OCI-LY1 (cell line): ENCODE measurements around the gene CAB39L.

Source experiments
- H2AFZ ChIP-seq: fragments of 200-600 bp; sonication (generic), shearing (Covaris generic); 2 replicates; pipeline ENCODE4 v1.6.0; 2014; ENCODE audit warnings: antibody characterized with exemption, mild to moderate bottlenecking, low read length
- H3F3A ChIP-seq: fragments of 200-600 bp; sonication (generic), shearing (Covaris generic); 2 replicates; pipeline ENCODE4 v1.6.0; 2014; ENCODE audit warnings: mild to moderate bottlenecking, antibody characterized with exemption, low read length, moderate library complexity; ENCODE audit not compliant: insufficient read depth
- H3K27ac ChIP-seq: fragments of 200-600 bp; sonication (generic); 2 replicates; pipeline ENCODE4 v1.5.1; 2014; ENCODE audit warnings: low read length, mixed run types, mild to moderate bottlenecking, low read depth; ENCODE audit not compliant: poor library complexity, severe bottlenecking
- H3K27me3 ChIP-seq: fragments of 200-600 bp; sonication (generic); 2 replicates; pipeline ENCODE4 v1.6.0; 2014; ENCODE audit warnings: antibody characterized with exemption, mild to moderate bottlenecking, low read length, moderate library complexity; ENCODE audit not compliant: insufficient read depth
- H3K36me3 ChIP-seq: fragments of 200-600 bp; sonication (generic); 2 replicates; pipeline ENCODE4 v1.6.1; 2014; ENCODE audit warnings: mild to moderate bottlenecking, antibody characterized with exemption, low read length, moderate library complexity, mixed read lengths; ENCODE audit not compliant: insufficient read depth
- H3K4me1 ChIP-seq: fragments of 200-600 bp; sonication (generic); 2 replicates; pipeline ENCODE4 v1.5.1; 2014; ENCODE audit warnings: mild to moderate bottlenecking, low read length, moderate library complexity; ENCODE audit not compliant: insufficient read depth, severe bottlenecking
- H3K4me2 ChIP-seq: fragments of 200-600 bp; sonication (generic), shearing (Covaris generic); 2 replicates; pipeline ENCODE4 v1.6.1; 2014; ENCODE audit warnings: low read length
- H3K4me3 ChIP-seq: fragments of 200-600 bp; sonication (generic); 2 replicates; pipeline ENCODE4 v1.5.1; 2014; ENCODE audit warnings: low read length, low read depth, mild to moderate bottlenecking, mixed read lengths; ENCODE audit not compliant: poor library complexity, severe bottlenecking
- H3K79me2 ChIP-seq: fragments of 200-600 bp; shearing (Covaris generic); 2 replicates; pipeline ENCODE4 v1.6.1; 2016; ENCODE audit warnings: mixed run types, low read length, mixed read lengths; ENCODE audit not compliant: insufficient read depth
- H3K9ac ChIP-seq: fragments of 200-600 bp; sonication (generic), shearing (Covaris generic); 2 replicates; pipeline ENCODE4 v1.6.1; 2014; ENCODE audit warnings: mild to moderate bottlenecking, low read length, mixed read lengths
- H3K9me2 ChIP-seq: fragments of 200-600 bp; sonication (generic), shearing (Covaris generic); 2 replicates; pipeline ENCODE4 v1.6.1; 2014; ENCODE audit warnings: low read depth, mild to moderate bottlenecking, low read length, mixed read lengths
- H3K9me3 ChIP-seq: fragments of 200-600 bp; shearing (Covaris generic); 2 replicates; pipeline ENCODE4 v1.6.1; 2014; ENCODE audit warnings: low read length, mixed read lengths
- H4K20me1 ChIP-seq: fragments of 200-600 bp; sonication (generic), shearing (Covaris generic); 2 replicates; pipeline ENCODE4 v1.6.0; 2016; ENCODE audit warnings: mild to moderate bottlenecking, low read length; ENCODE audit not compliant: insufficient read depth
- CTCF ChIP-seq: fragments of 200-600 bp; sonication (generic), shearing (Covaris generic); IDR thresholded peaks from 2 replicates; pipeline ENCODE4 v1.5.1; 2017; ENCODE audit warnings: mild to moderate bottlenecking, antibody characterized with exemption, low read length, moderate library complexity, mixed read lengths
- EZH2 ChIP-seq: fragments of 200-600 bp; sonication (generic), shearing (Covaris generic); IDR thresholded peaks from 2 replicates; pipeline ENCODE4 v1.8.0; 2017; ENCODE audit warnings: borderline replicate concordance, mixed run types, mild to moderate bottlenecking, antibody characterized with exemption, low read length, moderate library complexity, mixed read lengths

CAB39L gene

DNA sequence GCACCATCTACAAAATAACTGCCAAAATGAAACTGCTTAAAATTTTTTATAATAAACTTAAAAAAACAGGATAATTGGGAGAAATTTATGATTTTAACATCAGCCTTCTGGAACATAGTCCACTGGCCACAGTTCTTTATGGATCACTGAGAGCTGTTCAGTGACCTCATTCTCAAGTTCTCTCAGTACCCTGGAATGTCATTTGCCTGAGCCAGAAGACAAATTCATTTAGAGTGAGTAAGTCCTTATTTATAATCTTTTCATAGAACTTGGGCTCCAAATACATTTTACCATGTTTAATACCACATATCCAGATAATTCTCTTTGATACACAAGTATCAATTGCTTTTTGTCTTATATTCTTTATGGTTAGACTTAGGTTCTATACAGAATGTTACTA lies 87.6 kb downstream of the CAB39L start:
- Histone ChIP-seq H3K36me3 (peaks cover 82% of the 10 kb centered on the region), H3K27me3 (no peaks in the 10 kb centered on the region), H2AFZ (no peak overlapping the region), H3K9me3 (peaks cover 4% of the 10 kb centered on the region; the same call in 1 of the 2 replicates), H3K4me2 (no peak overlapping the region), H3K4me1 (no peaks in the 10 kb centered on the region), H3K9me2 (no peaks in the 10 kb centered on the region), H3K79me2 (no peaks in the 10 kb centered on the region), H3K4me3 (no peak overlapping the region), H3K9ac (no peak overlapping the region), H3F3A (no peaks in the 10 kb centered on the region), H3K27ac (no peak overlapping the region), H4K20me1 (no peaks in the 10 kb centered on the region; the same call in 1 of the 2 replicates)
- TF ChIP-seq CTCF (no peak), EZH2 (no peak)

- H3K4me3 ChIP-seq = no peak overlapping the region
- no peaks in the 10 kb centered on the region; the same call in 1 of the 2 replicates for H4K20me1 ChIP-seq
- H3K4me1 ChIP-seq = no peaks in the 10 kb centered on the region
- H3K9me2 ChIP-seq = no peaks in the 10 kb centered on the region
- H2AFZ ChIP-seq = no peak overlapping the region
- TF ChIP-seq EZH2 (no peak), CTCF (no peak)
- H3K9ac ChIP-seq = no peak overlapping the region
- H3K36me3 ChIP-seq = peaks cover 88% of the 10 kb centered on the region
- H3K79me2 ChIP-seq = no peaks in the 10 kb centered on the region
- H3F3A ChIP-seq = no peaks in the 10 kb centered on the region
- no peak overlapping the region for H3K27ac ChIP-seq
- no peaks in the 10 kb centered on the region for H3K27me3 ChIP-seq
- peaks cover 4% of the 10 kb centered on the region; the same call in 1 of the 2 replicates for H3K9me3 ChIP-seq
- no peak overlapping the region for H3K4me2 ChIP-seq
Observed at GRCh38 chr13:49354719-49355118, 89.1 kb downstream of the CAB39L start.

DNA sequence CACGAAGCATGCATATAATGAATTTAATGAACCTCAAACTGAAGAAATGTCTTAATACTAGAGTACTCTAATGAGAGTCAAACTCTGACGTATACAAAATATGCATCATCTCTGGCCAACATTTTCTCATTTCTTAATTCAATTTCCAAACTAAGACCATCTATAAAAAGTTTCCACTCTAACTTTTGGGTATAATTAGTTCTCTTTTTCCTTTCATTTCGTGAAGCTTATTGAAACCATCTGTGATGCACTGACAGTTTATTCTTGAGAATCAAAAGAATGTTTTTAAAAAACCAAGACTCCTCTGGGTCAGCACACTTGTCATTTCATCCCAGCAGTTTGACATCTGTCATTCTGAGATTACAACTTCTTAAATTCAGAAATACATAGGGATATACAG lies 90.0 kb downstream of the CAB39L start:
- Histone ChIP-seq H3K36me3 (peaks cover 83% of the 10 kb centered on the region), H4K20me1 (no peaks in the 10 kb centered on the region; the same call in 1 of the 2 replicates), H3K79me2 (no peaks in the 10 kb centered on the region), H3K27me3 (no peaks in the 10 kb centered on the region), H3K4me3 (no peak overlapping the region), H3K4me2 (no peak overlapping the region), H3K27ac (no peak overlapping the region), H3K9me2 (no peaks in the 10 kb centered on the region), H2AFZ (no peak overlapping the region), H3K4me1 (no peaks in the 10 kb centered on the region), H3K9ac (no peak overlapping the region), H3F3A (no peaks in the 10 kb centered on the region), H3K9me3 (peaks cover 4% of the 10 kb centered on the region; the same call in 1 of the 2 replicates)
- TF ChIP-seq EZH2 (no peak), CTCF (no peak)
